H1 (cell line): Measurements from ENCODE around the gene POU5F1.

Source experiments
- CEBPB ChIP-seq: IDR thresholded peaks from 2 replicates; pipeline ENCODE4 v1.6.1; 2012; ENCODE audit warnings: low read depth, low read length
- CHD1 ChIP-seq: IDR thresholded peaks from 2 replicates; pipeline ENCODE4 v1.6.1; 2012; ENCODE audit warnings: low read depth, low read length, improper control_type of control experiment
- CTCF ChIP-seq, 3 experiments: IDR thresholded peaks; 1 replicate in 2 of 3; 2 replicates in 1 of 3; pipeline versions ENCODE4 v1.5.1 to v1.6.1; 2011; ENCODE audit warnings: low read length in 3 of 3, mild to moderate bottlenecking in 3 of 3, inconsistent platforms in 2 of 3, low read depth in 1 of 3, moderate library complexity in 1 of 3; ENCODE audit not compliant: insufficient read depth in 1 of 3; ENCODE audit errors: control extremely low read depth in 1 of 3
- EZH2 ChIP-seq: fragments of 200-600 bp; sonication (generic); IDR thresholded peaks from 2 replicates; pipeline ENCODE4 v1.7.1; 2012; ENCODE audit warnings: low read depth, mild to moderate bottlenecking, moderate library complexity, low read length, inconsistent platforms; ENCODE audit not compliant: severe bottlenecking
- NANOG ChIP-seq: IDR thresholded peaks from 2 replicates; pipeline ENCODE4 v1.6.1; 2011; ENCODE audit warnings: low read length, low read depth, mild to moderate bottlenecking, inconsistent platforms; ENCODE audit not compliant: insufficient read depth, poor library complexity, severe bottlenecking
- POLR2A ChIP-seq, 2 experiments: IDR thresholded peaks; 1 replicate in 1 of 2; 2 replicates in 1 of 2; pipeline ENCODE4 v1.6.1; 2011; ENCODE audit warnings: low read depth in 2 of 2, low read length in 2 of 2, mild to moderate bottlenecking in 2 of 2; ENCODE audit errors: control extremely low read depth in 1 of 2
- POLR2AphosphoS5 ChIP-seq: IDR thresholded peaks from 2 replicates; pipeline ENCODE4 v1.6.1; 2011; ENCODE audit warnings: low read depth, low read length
- RAD21 ChIP-seq, 2 experiments: IDR thresholded peaks in 1 of 2; conservative IDR thresholded peaks in 1 of 2; 2 replicates each; pipeline ENCODE4 v1.6.1; 2011; ENCODE audit warnings: low read depth in 2 of 2, low read length in 2 of 2, improper control_type of control experiment in 1 of 2, inconsistent platforms in 1 of 2, mild to moderate bottlenecking in 1 of 2, moderate library complexity in 1 of 2
- SP1 ChIP-seq: IDR thresholded peaks from 2 replicates; pipeline ENCODE4 v1.6.1; 2011; ENCODE audit warnings: low read depth, low read length
- ZNF274 ChIP-seq: IDR thresholded peaks from 2 replicates; pipeline ENCODE4 v1.7.0; 2012; ENCODE audit warnings: low read length, borderline replicate concordance; ENCODE audit errors: extremely low read depth

GRCh38 chr6:31174378-31174777, 3.9 kb upstream of the POU5F1 start:
- no peak for TF ChIP-seq POLR2A (IDR thresholded peaks at IDR 0.05; ENCODE audit: control extremely low read depth in 1 of 2, low read depth in 2 of 2, low read length in 2 of 2)
- TF ChIP-seq SP1, result no peak
- no peak for TF ChIP-seq CTCF (IDR thresholded peaks at IDR 0.05; ENCODE audit: control extremely low read depth in 1 of 3, insufficient read depth in 1 of 3, low read depth in 1 of 3, low read length in 3 of 3)
- TF ChIP-seq RAD21 (IDR thresholded peaks at IDR 0.05 in 1 of 2, conservative IDR thresholded peaks at IDR 0.05 in 1 of 2; ENCODE audit: low read depth in 2 of 2, low read length in 2 of 2), result no peak
- no peak for TF ChIP-seq POLR2AphosphoS5
- no peak for TF ChIP-seq NANOG
- TF ChIP-seq EZH2, result no peak
- no peak for TF ChIP-seq ZNF274
- TF ChIP-seq CEBPB, result no peak
- TF ChIP-seq CHD1, result no peak
